IMR-90 (cell line): ENCODE results near the gene SLC45A2. TPM values are rescaled to one million over a fixed set of nuclear protein-coding genes. Genes with fewer than 3 reads are reported as not detected.

Source experiments
- ATAC-seq: fragments of 200-7000 bp; cut with Tn5 transposase; 2 replicates; pipeline ENCODE4 v1.9.1; 2020; ENCODE audit warnings: low read depth, mild to moderate bottlenecking, moderate library complexity
- BruUV-seq: library from RNA; stranded (reverse); fragments of 400-500 nt; replicated peaks from 2 replicates; lab custom pipeline; 2021; lab: Mats Ljungman, UMichigan
- CTCF ChIA-PET: fragments of 300-600 bp; formaldehyde crosslinking; extraction: SDS; loops from one replicate; lab custom pipeline; 2021; ENCODE audit warnings: antibody characterized with exemption; lab: Yijun Ruan, JAX
- POLR2A ChIA-PET: fragments of 300-600 bp; sonication (Branson Sonifier 250); formaldehyde crosslinking; loops from one replicate; lab custom pipeline; 2022; ENCODE audit warnings: antibody characterized with exemption; ENCODE audit not compliant: unreplicated experiment; lab: Charles Lee
- DNase-seq: peaks from one replicate; pipeline ENCODE4 v3.0.0; 2013
- H2AFZ ChIP-seq: replicated peaks from 2 replicates; pipeline ENCODE3; 2013; ENCODE audit warnings: low read length, mild to moderate bottlenecking; ENCODE audit not compliant: poor library complexity
- H2AK5ac ChIP-seq: 2 replicates; pipeline ENCODE4 v1.6.1; 2013; ENCODE audit warnings: low read depth, low read length, inconsistent platforms
- H2AK9ac ChIP-seq: replicated peaks from 2 replicates; pipeline ENCODE3; 2013; ENCODE audit warnings: mild to moderate bottlenecking, low read depth, low read length, moderate library complexity; ENCODE audit not compliant: poor library complexity
- H2BK120ac ChIP-seq: 2 replicates; pipeline ENCODE4 v1.6.1; 2013; ENCODE audit warnings: low read depth, low read length, inconsistent platforms
- H2BK15ac ChIP-seq: 3 replicates; pipeline ENCODE4 v1.6.1; 2013; ENCODE audit warnings: low read depth, low read length, inconsistent platforms
- H2BK20ac ChIP-seq: 2 replicates; pipeline ENCODE4 v1.6.1; 2013; ENCODE audit warnings: low read depth, mild to moderate bottlenecking, inconsistent platforms, low read length, moderate library complexity
- H2BK5ac ChIP-seq: 2 replicates; pipeline ENCODE4 v1.6.1; 2013; ENCODE audit warnings: mild to moderate bottlenecking, low read depth, low read length, inconsistent platforms; ENCODE audit not compliant: poor library complexity, severe bottlenecking
- H3K14ac ChIP-seq: replicated peaks from 2 replicates; pipeline ENCODE4 v1.6.1; 2013; ENCODE audit warnings: low read depth, low read length, inconsistent platforms
- H3K18ac ChIP-seq: 2 replicates; pipeline ENCODE4 v1.6.1; 2013; ENCODE audit warnings: low read depth, low read length, control low read depth
- H3K23ac ChIP-seq: 2 replicates; pipeline ENCODE4 v1.6.1; 2013; ENCODE audit warnings: low read depth, low read length, inconsistent platforms
- H3K27ac ChIP-seq: 2 replicates; pipeline ENCODE4 v1.5.1; 2013; ENCODE audit warnings: mild to moderate bottlenecking, control low read depth, low read length; ENCODE audit not compliant: insufficient read depth
- H3K27me3 ChIP-seq: 2 replicates; pipeline ENCODE4 v1.6.1; 2013; ENCODE audit warnings: low read length; ENCODE audit not compliant: control insufficient read depth, insufficient read depth
- H3K36me3 ChIP-seq: 2 replicates; pipeline ENCODE4 v1.6.1; 2013; ENCODE audit warnings: low read length, mixed read lengths; ENCODE audit not compliant: control insufficient read depth, insufficient read depth
- H3K4ac ChIP-seq: 2 replicates; pipeline ENCODE4 v1.6.1; 2013; ENCODE audit warnings: low read depth, low read length, inconsistent platforms
- H3K4me1 ChIP-seq: 2 replicates; pipeline ENCODE4 v1.6.1; 2013; ENCODE audit warnings: low read length, mixed read lengths; ENCODE audit not compliant: control insufficient read depth, insufficient read depth
- H3K4me2 ChIP-seq: 2 replicates; pipeline ENCODE4 v1.6.1; 2013; ENCODE audit warnings: low read depth, mild to moderate bottlenecking, control low read depth, low read length, moderate library complexity
- H3K4me3 ChIP-seq: 2 replicates; pipeline ENCODE4 v1.5.1; 2013; ENCODE audit warnings: low read depth, mild to moderate bottlenecking, control low read depth, low read length, moderate library complexity; ENCODE audit not compliant: insufficient read depth
- H3K56ac ChIP-seq: 2 replicates; pipeline ENCODE4 v1.6.1; 2013; ENCODE audit warnings: low read length, inconsistent platforms; ENCODE audit not compliant: insufficient read depth; ENCODE audit errors: extremely low read depth
- H3K79me1 ChIP-seq, 2 experiments: 2 replicates each; pipeline ENCODE4 v1.6.1; 2013; ENCODE audit warnings: low read length in 2 of 2, inconsistent platforms in 1 of 2, low read depth in 1 of 2
- H3K9ac ChIP-seq: 2 replicates; pipeline ENCODE4 v1.6.1; 2013; ENCODE audit warnings: low read depth, low read length, control low read depth
- H3K9me1 ChIP-seq: 2 replicates; pipeline ENCODE4 v1.6.1; 2013; ENCODE audit warnings: low read length, inconsistent platforms; ENCODE audit not compliant: insufficient read depth
- H3K9me3 ChIP-seq: 2 replicates; pipeline ENCODE4 v1.6.1; 2013; ENCODE audit warnings: low read length; ENCODE audit not compliant: control insufficient read depth, insufficient read depth
- H4K20me1 ChIP-seq: 2 replicates; pipeline ENCODE4 v1.6.1; 2013; ENCODE audit warnings: low read length, inconsistent platforms; ENCODE audit not compliant: insufficient read depth
- H4K5ac ChIP-seq: 2 replicates; pipeline ENCODE4 v1.6.1; 2013; ENCODE audit warnings: mild to moderate bottlenecking, low read depth, low read length, control low read depth
- H4K8ac ChIP-seq, 2 experiments: 2 replicates each; pipeline ENCODE4 v1.6.1; 2013; ENCODE audit warnings: low read depth in 2 of 2, low read length in 2 of 2, control low read depth in 1 of 2, inconsistent platforms in 1 of 2
- H4K91ac ChIP-seq: 2 replicates; pipeline ENCODE4 v1.6.1; 2013; ENCODE audit warnings: low read depth, low read length, inconsistent platforms; ENCODE audit not compliant: insufficient read depth
- BHLHE40 ChIP-seq: fragments of 150-350 bp; IDR thresholded peaks from 2 replicates; pipeline ENCODE4 v1.6.1; 2016; ENCODE audit warnings: mild to moderate bottlenecking, low read depth, low read length
- CEBPB ChIP-seq: IDR thresholded peaks from 2 replicates; pipeline ENCODE4 v1.6.1; 2012; ENCODE audit warnings: low read depth, low read length, improper control_type of control experiment
- CHD1 ChIP-seq: IDR thresholded peaks from 2 replicates; pipeline ENCODE4 v1.6.1; 2012; ENCODE audit warnings: low read depth, low read length, improper control_type of control experiment
- FOS ChIP-seq: fragments of 150-350 bp; IDR thresholded peaks from 2 replicates; pipeline ENCODE4 v1.6.1; 2016; ENCODE audit warnings: low read depth, low read length
- MAFK ChIP-seq: IDR thresholded peaks from 2 replicates; pipeline ENCODE4 v1.6.1; 2012; ENCODE audit warnings: low read depth, low read length, improper control_type of control experiment
- NFE2L2 ChIP-seq: fragments of 150-350 bp; IDR thresholded peaks from 2 replicates; pipeline ENCODE4 v1.6.1; 2016; ENCODE audit warnings: low read depth, mild to moderate bottlenecking, low read length
- POLR2A ChIP-seq: IDR thresholded peaks from 2 replicates; pipeline ENCODE4 v1.6.1; 2012; ENCODE audit warnings: mild to moderate bottlenecking, low read depth, low read length
- RAD21 ChIP-seq: IDR thresholded peaks from 2 replicates; pipeline ENCODE4 v1.6.1; 2012; ENCODE audit warnings: low read length, improper control_type of control experiment
- RCOR1 ChIP-seq: IDR thresholded peaks from 2 replicates; pipeline ENCODE4 v1.6.1; 2012; ENCODE audit warnings: mild to moderate bottlenecking, low read length, improper control_type of control experiment; ENCODE audit not compliant: insufficient replicate concordance
- SMC3 ChIP-seq: fragments of 150-350 bp; IDR thresholded peaks from 2 replicates; pipeline ENCODE4 v1.6.1; 2016; ENCODE audit warnings: low read depth, mild to moderate bottlenecking, antibody characterized with exemption, low read length, moderate library complexity
- USF2 ChIP-seq: fragments of 150-350 bp; IDR thresholded peaks from 2 replicates; pipeline ENCODE4 v1.6.1; 2017; ENCODE audit warnings: mild to moderate bottlenecking, antibody characterized with exemption, low read length, low read depth
- WGBS, 2 experiments: methylation state at CpG; one replicate each; pipeline versions ENCODE4 v1.1.5 to v1.1.7; 2013; ENCODE audit warnings: missing lambda C conversion rate in 2 of 2; ENCODE audit not compliant: insufficient read length in 1 of 2; ENCODE audit errors: extremely low coverage in 2 of 2; 5-methylcytosine and 5-hydroxymethylcytosine counted together
- dilution Hi-C: fragments of 300-500 bp; cut with HindIII; formaldehyde crosslinking; loops from one replicate; pipeline ENCODE4 v1.14.3; 2018; ENCODE audit warnings: low sequenced_read_pairs; ENCODE audit not compliant: unreplicated experiment
- in situ Hi-C: fragments of 300-500 bp; cut with MboI; formaldehyde crosslinking; loops from 3 replicates; pipeline ENCODE4 v1.14.3; 2019; ENCODE audit warnings: low sequenced_read_pairs, inconsistent platforms, mixed read lengths
- intact Hi-C: fragments of 100-400 bp; cut with micrococcal nuclease; formaldehyde crosslinking; loops from 2 replicates; pipeline ENCODE4 v1.10.0; 2022
- polyA plus RNA-seq, 3 experiments: library from polyadenylated mRNA; depleted of rRNA; stranded (reverse); fragments of >200 nt; gene quantifications; 2 replicates each; pipeline ENCODE4 v1.2.3, GENCODE V29; 2012; ENCODE audit warnings: low replicate concordance in 1 of 3
- total RNA-seq: library from RNA; depleted of rRNA; stranded (reverse); fragments of >200 nt; gene quantifications from 2 replicates; pipeline ENCODE4 v1.2.3, GENCODE V29; 2012

SLC45A2 gene
- total and polyA plus RNA-seq, 2 of the 4 experiments (the other 2 are of a cell fraction), result 0.07 TPM; not detected in 1

GRCh38 chr5:34007201-34007620 is 22.7 kb upstream of the SLC45A2 start:
- peak overlapping the region; percentile 72; the same call in 1 of the 2 replicates for H4K5ac ChIP-seq
- no peaks in the 10 kb centered on the region for H3K27me3 ChIP-seq
- H3K36me3 ChIP-seq, result peaks cover 4% of the 10 kb centered on the region; the same call in 1 of the 2 replicates
- TF ChIP-seq USF2, result no peak
- no peak for TF ChIP-seq FOS
- TF ChIP-seq SMC3, result no peak
- TF ChIP-seq MAFK, result no peak
- no peak for TF ChIP-seq NFE2L2
- TF ChIP-seq CEBPB, result no peak
- no peak for TF ChIP-seq BHLHE40
- TF ChIP-seq CHD1, result no peak
- TF ChIP-seq POLR2A, result no peak
- no peak for TF ChIP-seq RCOR1
- TF ChIP-seq RAD21, result no peak
- ChIA-PET CTCF (interaction anchor here (1.5 kb wide), 1 partner anchor 21 kb away, joined by 7 read pairs; no protein-coding TSS in a partner anchor), POLR2A (no interaction called here)
- H2BK5ac ChIP-seq, result peak overlapping the region; percentile 64
- peaks cover 4% of the 10 kb centered on the region for H3K4me1 ChIP-seq
- no peaks in the 10 kb centered on the region for H3K9me3 ChIP-seq
- peak overlapping the region; percentile 90 for H3K27ac ChIP-seq
- H2AK9ac ChIP-seq, result peak overlapping the region; percentile 83
- peak overlapping the region; percentile 83 to 88 for H4K8ac ChIP-seq
- WGBS, 2 experiments, result 21% methylated on average over 6 of the region's 11 CpGs; no CpG with 5 or more reads in 1 of the 2 experiments
- peak overlapping the region; percentile 20; the same call in 1 of the 2 replicates for H4K91ac ChIP-seq
- no TSS peak for BruUV-seq
- H4K20me1 ChIP-seq, result no peaks in the 10 kb centered on the region
- dilution Hi-C loops (no loop called here), intact Hi-C loops (no loop called here), in situ Hi-C loops (no loop called here)
- H2BK20ac ChIP-seq, result peak overlapping the region; percentile 23; the same call in 1 of the 2 replicates
- H3K4ac ChIP-seq, result peak overlapping the region; percentile 77
- H3K9ac ChIP-seq, result peak overlapping the region; percentile 93
- DNase-seq (no peak), ATAC-seq (peak; percentile 19; the same call in 1 of the 2 replicates)
- H2BK15ac ChIP-seq, result no peak overlapping the region
- peak overlapping the region; percentile 93 for H2AFZ ChIP-seq
- H3K79me1 ChIP-seq, result peaks cover 12 to 22% of the 10 kb centered on the region in 2 experiments; a peak in 3 of 4 replicates
- peak overlapping the region; percentile 89 for H3K14ac ChIP-seq
- peak overlapping the region; percentile 62; the same call in 1 of the 2 replicates for H3K18ac ChIP-seq
- peak overlapping the region; percentile 51 for H3K4me3 ChIP-seq
- peak overlapping the region; percentile 22; the same call in 1 of the 2 replicates for H2BK120ac ChIP-seq
- peak overlapping the region; percentile 44 for H2AK5ac ChIP-seq
- H3K4me2 ChIP-seq, result peak overlapping the region; percentile 78
- peak overlapping the region; percentile 91 for H3K56ac ChIP-seq
- H3K9me1 ChIP-seq, result peaks cover 8% of the 10 kb centered on the region; the same call in 1 of the 2 replicates
- H3K23ac ChIP-seq, result peak overlapping the region; percentile 91
